Right atrium auricular region (tissue), 2 donors: ENCODE measurements around the gene JMJD4. TPM values are rescaled to one million over a fixed set of nuclear protein-coding genes. Genes with fewer than 3 reads are reported as not detected.
A peak's percentile ranks its signal among the peaks of the same experiment; 100 is the strongest.

Experiments
- DNase-seq: peaks from one replicate; pipeline ENCODE4 v3.0.0-alpha.2; 2019; ENCODE audit warnings: low spot score
- H3K27ac ChIP-seq, 2 donors: fragments of 200-600 bp; sonication (generic); 1 replicate in 1 of 2; 2 replicates in 1 of 2; pipeline ENCODE4 v1.5.1; 2016 to 2019
- H3K27me3 ChIP-seq, 2 donors: fragments of 200-600 bp; sonication (generic); one replicate each; pipeline versions ENCODE4 v1.5.1 to v1.6.0; 2017 to 2019
- H3K36me3 ChIP-seq: fragments of 200-600 bp; sonication (generic); one replicate; pipeline ENCODE4 v1.5.1; 2016
- H3K4me1 ChIP-seq, 2 donors: fragments of 200-600 bp; sonication (generic); one replicate each; pipeline versions ENCODE4 v1.5.1 to v1.6.0; 2017 to 2019
- H3K4me3 ChIP-seq, 2 donors: fragments of 200-600 bp; sonication (generic); 1 replicate in 1 of 2; 2 replicates in 1 of 2; pipeline ENCODE4 v1.5.1; 2017 to 2019; ENCODE audit warnings: mild to moderate bottlenecking in 1 of 2, moderate library complexity in 1 of 2
- H3K9me3 ChIP-seq, 2 donors: fragments of 200-600 bp; sonication (generic); one replicate each; pipeline ENCODE4 v1.5.1; 2019
- total RNA-seq, 2 donors: library from RNA; depleted of rRNA; stranded (reverse); fragments of >200 nt; gene quantifications; one replicate each; pipeline ENCODE4 v1.1.0, GENCODE V29; 2016
- TF ChIP-seq, protein P1 (sequence below), 2 donors: fragments of 200-600 bp; sonication (generic); IDR thresholded peaks; one replicate each; pipeline ENCODE4 v1.5.1; 2019; ENCODE audit warnings: antibody characterized with exemption in 2 of 2

Gene JMJD4
- total RNA-seq, 2 donors from 2014 or later = 11.0 to 11.1 TPM

- Histone ChIP-seq H3K4me1 (peaks cover 0 to 51% of the 10 kb centered on the region in 2 donors), H3K9me3 (no peaks in the 10 kb centered on the region), H3K36me3 (peaks cover 11% of the 10 kb centered on the region), H3K27me3 (no peaks in the 10 kb centered on the region), H3K27ac (peak overlapping the region; percentile 64 to 78), H3K4me3 (no peak overlapping the region)
- TF ChIP-seq, protein P1, sequence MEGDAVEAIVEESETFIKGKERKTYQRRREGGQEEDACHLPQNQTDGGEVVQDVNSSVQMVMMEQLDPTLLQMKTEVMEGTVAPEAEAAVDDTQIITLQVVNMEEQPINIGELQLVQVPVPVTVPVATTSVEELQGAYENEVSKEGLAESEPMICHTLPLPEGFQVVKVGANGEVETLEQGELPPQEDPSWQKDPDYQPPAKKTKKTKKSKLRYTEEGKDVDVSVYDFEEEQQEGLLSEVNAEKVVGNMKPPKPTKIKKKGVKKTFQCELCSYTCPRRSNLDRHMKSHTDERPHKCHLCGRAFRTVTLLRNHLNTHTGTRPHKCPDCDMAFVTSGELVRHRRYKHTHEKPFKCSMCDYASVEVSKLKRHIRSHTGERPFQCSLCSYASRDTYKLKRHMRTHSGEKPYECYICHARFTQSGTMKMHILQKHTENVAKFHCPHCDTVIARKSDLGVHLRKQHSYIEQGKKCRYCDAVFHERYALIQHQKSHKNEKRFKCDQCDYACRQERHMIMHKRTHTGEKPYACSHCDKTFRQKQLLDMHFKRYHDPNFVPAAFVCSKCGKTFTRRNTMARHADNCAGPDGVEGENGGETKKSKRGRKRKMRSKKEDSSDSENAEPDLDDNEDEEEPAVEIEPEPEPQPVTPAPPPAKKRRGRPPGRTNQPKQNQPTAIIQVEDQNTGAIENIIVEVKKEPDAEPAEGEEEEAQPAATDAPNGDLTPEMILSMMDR (IDR thresholded peaks at IDR 0.05) = no peak
- DNase-seq = no peak
These were observed 23.3 kb upstream of the JMJD4 start for GRCh38 chr1:227758366-227758765.

GRCh38 chr1:227757781-227758180, 22.7 kb upstream of the JMJD4 start:
- Histone ChIP-seq H3K9me3 (no peaks in the 10 kb centered on the region), H3K4me1 (peaks cover 0 to 47% of the 10 kb centered on the region in 2 donors), H3K36me3 (peaks cover 11% of the 10 kb centered on the region), H3K27ac (peak overlapping the region in 1 of 2 donors; percentile 78), H3K27me3 (no peaks in the 10 kb centered on the region), H3K4me3 (no peak overlapping the region)
- TF ChIP-seq, protein P1 (IDR thresholded peaks at IDR 0.05) = no peak
- no peak for DNase-seq

GRCh38 chr1:227756172-227756959, 21.3 kb upstream of the JMJD4 start:
- H3K27ac ChIP-seq = peak overlapping the region; percentile 42 to 59
- TF ChIP-seq, protein P1 (IDR thresholded peaks at IDR 0.05) = no peak
- H3K27me3 ChIP-seq = no peaks in the 10 kb centered on the region
- peaks cover 0 to 39% of the 10 kb centered on the region in 2 donors for H3K4me1 ChIP-seq
- H3K36me3 ChIP-seq = peaks cover 16% of the 10 kb centered on the region
- no peak for DNase-seq
- no peak overlapping the region for H3K4me3 ChIP-seq
- H3K9me3 ChIP-seq = no peaks in the 10 kb centered on the region

DNA sequence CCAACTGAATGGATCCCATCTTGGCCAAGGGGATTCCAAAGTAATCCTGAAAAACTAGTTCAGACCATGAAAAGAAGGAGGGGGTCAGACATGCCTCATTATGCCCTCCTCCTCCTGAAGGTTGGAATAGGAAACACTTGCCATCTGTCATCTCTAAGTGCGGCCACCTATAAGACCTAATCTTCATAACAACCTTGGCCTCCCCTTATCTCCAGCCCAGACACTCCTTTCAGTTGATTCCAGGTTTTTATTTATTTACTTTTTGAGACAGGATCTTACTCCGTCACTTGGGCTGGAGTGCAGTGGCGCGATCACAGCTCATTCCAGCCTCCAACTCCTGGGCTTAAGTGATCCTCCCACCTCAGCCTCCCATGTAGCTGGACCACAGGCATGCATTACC, 19.9 kb upstream of the JMJD4 start:
- Histone ChIP-seq H3K4me1 (peaks cover 0 to 39% of the 10 kb centered on the region in 2 donors), H3K27me3 (no peaks in the 10 kb centered on the region), H3K27ac (peak overlapping the region in 1 of 2 donors; percentile 59), H3K4me3 (no peak overlapping the region), H3K9me3 (no peaks in the 10 kb centered on the region), H3K36me3 (peaks cover 18% of the 10 kb centered on the region)
- DNase-seq = no peak
- TF ChIP-seq, protein P1 (IDR thresholded peaks at IDR 0.05) = no peak

- H3K36me3 ChIP-seq = peaks cover 12% of the 10 kb centered on the region
- TF ChIP-seq, protein P1 (IDR thresholded peaks at IDR 0.05) = no peak
- peak overlapping the region; percentile 59 for H3K27ac ChIP-seq
- H3K4me1 ChIP-seq = peaks cover 0 to 43% of the 10 kb centered on the region in 2 donors
- H3K4me3 ChIP-seq = no peak overlapping the region
- no peaks in the 10 kb centered on the region for H3K9me3 ChIP-seq
- DNase-seq = no peak
- no peaks in the 10 kb centered on the region for H3K27me3 ChIP-seq
These were observed 19.1 kb upstream of the JMJD4 start for GRCh38 chr1:227753999-227754711.
